Endothelial cell of umbilical vein (primary cell): Measurements from ENCODE around the gene EFCAB8. TPM values are rescaled to one million over a fixed set of nuclear protein-coding genes. Genes with fewer than 3 reads are reported as not detected.

Source experiments
- BruUV-seq: library from RNA; stranded (reverse); fragments of 400-500 nt; replicated peaks from 2 replicates; lab custom pipeline; 2021; lab: Mats Ljungman, UMichigan
- CTCF ChIA-PET: fragments of 300-600, 350-600 bp; sonication (Branson Sonifier 250); formaldehyde crosslinking; loops from one replicate; lab custom pipeline; 2021; ENCODE audit warnings: antibody characterized with exemption, inconsistent platforms; lab: Charles Lee
- POLR2A ChIA-PET: fragments of 300-600, 350-600 bp; sonication (Branson Sonifier 250); formaldehyde crosslinking; loops from one replicate; lab custom pipeline; 2021; ENCODE audit warnings: antibody characterized with exemption, inconsistent platforms; lab: Charles Lee
- DNase-seq: peaks from one replicate; pipeline ENCODE4 v3.0.0-alpha.2; 2011; ENCODE audit warnings: low read depth, low spot score
- FAIRE-seq: peaks from 2 replicates; lab custom pipeline; 2011; peaks lifted over from hg19 to GRCh38; lab: Jason Lieb, UNC
- H2AFZ ChIP-seq: 2 replicates; pipeline ENCODE4 v1.6.0; 2012; ENCODE audit warnings: low read depth, low read length, control low read depth, inconsistent platforms
- H3K27ac ChIP-seq: 2 replicates; pipeline ENCODE4 v1.5.1; 2011; ENCODE audit warnings: low read depth, mild to moderate bottlenecking, control low read depth, low read length, moderate library complexity; ENCODE audit not compliant: insufficient read depth
- H3K27me3 ChIP-seq, 2 experiments: 2 replicates each; pipeline versions ENCODE4 v1.6.0 to v1.6.1; 2011; ENCODE audit warnings: low read length in 2 of 2, mixed read lengths in 1 of 2; ENCODE audit not compliant: control insufficient read depth in 2 of 2, insufficient read depth in 2 of 2
- H3K36me3 ChIP-seq, 2 experiments: 2 replicates in 1 of 2; 3 replicates in 1 of 2; pipeline ENCODE4 v1.5.1; 2011; ENCODE audit warnings: low read length in 2 of 2, mild to moderate bottlenecking in 1 of 2, moderate library complexity in 1 of 2; ENCODE audit not compliant: control insufficient read depth in 2 of 2, insufficient read depth in 2 of 2; ENCODE audit errors: extremely low read depth in 1 of 2
- H3K4me1 ChIP-seq: 3 replicates; pipeline ENCODE4 v1.5.1; 2011; ENCODE audit warnings: mild to moderate bottlenecking, low read length; ENCODE audit not compliant: control insufficient read depth, insufficient read depth; ENCODE audit errors: extremely low read depth
- H3K4me2 ChIP-seq: 2 replicates; pipeline ENCODE4 v1.6.1; 2011; ENCODE audit warnings: low read length, control low read depth, mixed read lengths; ENCODE audit not compliant: insufficient read depth
- H3K4me3 ChIP-seq, 3 experiments: fragments of 200-600 bp in 1 of 3; sonication (generic), shearing (Covaris generic) in 1 of 3; replicated peaks in 1 of 3; 2 replicates each; pipeline ENCODE4 v1.5.1; 2011 to 2016; ENCODE audit warnings: control low read depth in 3 of 3, low read length in 3 of 3, mild to moderate bottlenecking in 2 of 3, inconsistent platforms in 1 of 3, low read depth in 1 of 3, moderate library complexity in 1 of 3; ENCODE audit not compliant: insufficient read depth in 1 of 3
- H3K79me2 ChIP-seq: 2 replicates; pipeline ENCODE4 v1.6.0; 2012; ENCODE audit warnings: low read length, inconsistent platforms; ENCODE audit not compliant: control insufficient read depth, insufficient read depth
- H3K9ac ChIP-seq: replicated peaks from 2 replicates; pipeline ENCODE3; 2011; ENCODE audit warnings: low read length, control low read depth; ENCODE audit not compliant: insufficient read depth; ENCODE audit errors: extremely low read depth
- H3K9me1 ChIP-seq: replicated peaks from 3 replicates; pipeline ENCODE4 v1.6.0; 2011; ENCODE audit warnings: mild to moderate bottlenecking, low read length; ENCODE audit not compliant: control insufficient read depth, insufficient read depth; ENCODE audit errors: extremely low read depth
- H3K9me3 ChIP-seq: replicated peaks from 2 replicates; pipeline ENCODE4 v1.5.1; 2012; ENCODE audit warnings: low read length, inconsistent platforms; ENCODE audit not compliant: control insufficient read depth, insufficient read depth
- H4K20me1 ChIP-seq: replicated peaks from 2 replicates; pipeline ENCODE3; 2011; ENCODE audit warnings: mild to moderate bottlenecking, low read length; ENCODE audit not compliant: control insufficient read depth, insufficient read depth; ENCODE audit errors: extremely low read depth
- EZH2 ChIP-seq: IDR thresholded peaks from 2 replicates; pipeline ENCODE4 v1.6.1; 2012; ENCODE audit warnings: borderline replicate concordance, low read depth, mild to moderate bottlenecking, moderate library complexity, low read length, inconsistent platforms; ENCODE audit not compliant: severe bottlenecking
- FOS ChIP-seq: IDR thresholded peaks from 2 replicates; pipeline ENCODE4 v1.6.1; 2011; ENCODE audit warnings: mild to moderate bottlenecking, low read length, moderate library complexity, borderline replicate concordance; ENCODE audit not compliant: insufficient read depth
- GATA2 ChIP-seq: IDR thresholded peaks from 2 replicates; pipeline ENCODE4 v1.7.0; 2011; ENCODE audit warnings: low read depth, mild to moderate bottlenecking, moderate library complexity, mixed read lengths, low read length; ENCODE audit not compliant: insufficient read length, insufficient read depth
- JUN ChIP-seq: IDR thresholded peaks from 2 replicates; pipeline ENCODE4 v1.6.1; 2011; ENCODE audit warnings: borderline replicate concordance, low read depth; ENCODE audit not compliant: insufficient read length, insufficient read depth
- MYC ChIP-seq: IDR thresholded peaks from one replicate; pipeline ENCODE4 v1.6.1; 2011; ENCODE audit warnings: mild to moderate bottlenecking, low read depth, low read length
- POLR2A ChIP-seq: IDR thresholded peaks from 2 replicates; pipeline ENCODE4 v1.6.1; 2012; ENCODE audit warnings: low read depth, mild to moderate bottlenecking, control low read depth, low read length
- POLR2AphosphoS5 ChIP-seq: IDR thresholded peaks from 2 replicates; pipeline ENCODE4 v1.6.1; 2012; ENCODE audit warnings: low read depth, mild to moderate bottlenecking, control low read depth, low read length, moderate library complexity; ENCODE audit not compliant: insufficient read depth
- dilution Hi-C: fragments of 300-500 bp; cut with MboI; formaldehyde crosslinking; loops from one replicate; pipeline ENCODE4 v1.15.0; 2019; ENCODE audit warnings: low sequenced_read_pairs; ENCODE audit not compliant: extremely low pct_ligation_motif_present
- intact Hi-C: fragments of 100-400 bp; cut with micrococcal nuclease; formaldehyde crosslinking; loops from one replicate; pipeline ENCODE4 v1.10.0; 2022
- polyA plus RNA-seq, 4 experiments: library from polyadenylated mRNA; depleted of rRNA in 3 of 4; stranded (reverse) in 3 of 4; unstranded in 1 of 4; fragments of >200 nt; gene quantifications; 2 replicates each; pipeline versions ENCODE4 v1.2.1 to v1.2.3, GENCODE V29; 2011 to 2012; ENCODE audit warnings: missing spikeins in 1 of 4
- total RNA-seq: library from RNA; stranded (reverse); gene quantifications from 2 replicates; pipeline ENCODE4 v1.2.3, GENCODE V29; 2021
- TF ChIP-seq, protein P1 (sequence below): IDR thresholded peaks from 2 replicates; pipeline ENCODE4 v1.6.1; 2011; ENCODE audit not compliant: insufficient read depth, insufficient read length
- TF ChIP-seq, protein P2 (sequence below), 2 donors: IDR thresholded peaks; 1 replicate in 1 of 2; 2 replicates in 1 of 2; pipeline ENCODE4 v1.5.1; 2011; ENCODE audit warnings: low read length in 2 of 2, mild to moderate bottlenecking in 2 of 2, moderate library complexity in 2 of 2, control low read depth in 1 of 2, inconsistent platforms in 1 of 2, low read depth in 1 of 2; ENCODE audit not compliant: insufficient read depth in 1 of 2; ENCODE audit errors: extremely low read depth in 1 of 2

EFCAB8 gene
- total and polyA plus RNA-seq, 2 donors (not counting 3 experiments of a cell fraction or from before 2014, with no cell fraction given), result 0.01 to 0.31 TPM

DNA sequence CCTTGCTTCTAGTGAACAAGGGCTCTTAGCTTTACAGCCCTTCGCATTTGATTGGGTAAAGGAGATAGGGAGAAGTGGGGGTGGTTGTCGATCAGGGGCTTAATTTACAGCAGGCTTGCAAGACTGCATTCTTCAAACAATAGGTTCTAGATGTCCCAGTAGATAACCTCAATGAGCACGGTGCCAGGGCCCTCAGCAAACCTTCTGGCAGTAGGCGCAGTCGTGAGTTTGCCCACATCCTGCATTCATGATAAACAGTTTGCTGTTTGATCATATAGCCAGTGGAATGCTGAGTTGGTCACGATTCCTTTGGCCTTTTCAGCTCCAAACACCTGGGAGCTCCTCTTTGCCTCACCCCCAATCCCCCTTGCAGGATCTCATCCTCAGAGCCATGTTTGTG is 118.0 kb downstream of the EFCAB8 start:
- Histone ChIP-seq H3K4me2 (no peak overlapping the region), H3K27ac (no peak overlapping the region), H4K20me1 (no peaks in the 10 kb centered on the region), H3K4me3 (no peak overlapping the region), H3K4me1 (peaks cover 9% of the 10 kb centered on the region), H2AFZ (no peak overlapping the region), H3K9me1 (no peaks in the 10 kb centered on the region), H3K9me3 (no peaks in the 10 kb centered on the region), H3K36me3 (no peaks in the 10 kb centered on the region), H3K9ac (no peak overlapping the region), H3K27me3 (peaks cover 0 to 1% of the 10 kb centered on the region in 2 experiments), H3K79me2 (no peaks in the 10 kb centered on the region)
- BruUV-seq, result no TSS peak
- FAIRE-seq (no peak), DNase-seq (no peak)
- POLR2A ChIA-PET, result no interaction called here
- CTCF ChIA-PET, result interaction anchor here (0.8 kb wide), 1 partner anchor 28 kb away, joined by 3 read pairs; the partner anchor contains the start of gene SUN5
- dilution Hi-C loops (no loop called here), intact Hi-C loops (no loop called here)
- TF ChIP-seq FOS, result no peak
- no peak for TF ChIP-seq POLR2A
- TF ChIP-seq, protein P1, sequence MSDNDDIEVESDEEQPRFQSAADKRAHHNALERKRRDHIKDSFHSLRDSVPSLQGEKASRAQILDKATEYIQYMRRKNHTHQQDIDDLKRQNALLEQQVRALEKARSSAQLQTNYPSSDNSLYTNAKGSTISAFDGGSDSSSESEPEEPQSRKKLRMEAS, result no peak
- no peak for TF ChIP-seq MYC
- TF ChIP-seq JUN, result no peak
- TF ChIP-seq GATA2, result no peak
- no peak for TF ChIP-seq POLR2AphosphoS5
- TF ChIP-seq EZH2, result no peak
- TF ChIP-seq, protein P2, sequence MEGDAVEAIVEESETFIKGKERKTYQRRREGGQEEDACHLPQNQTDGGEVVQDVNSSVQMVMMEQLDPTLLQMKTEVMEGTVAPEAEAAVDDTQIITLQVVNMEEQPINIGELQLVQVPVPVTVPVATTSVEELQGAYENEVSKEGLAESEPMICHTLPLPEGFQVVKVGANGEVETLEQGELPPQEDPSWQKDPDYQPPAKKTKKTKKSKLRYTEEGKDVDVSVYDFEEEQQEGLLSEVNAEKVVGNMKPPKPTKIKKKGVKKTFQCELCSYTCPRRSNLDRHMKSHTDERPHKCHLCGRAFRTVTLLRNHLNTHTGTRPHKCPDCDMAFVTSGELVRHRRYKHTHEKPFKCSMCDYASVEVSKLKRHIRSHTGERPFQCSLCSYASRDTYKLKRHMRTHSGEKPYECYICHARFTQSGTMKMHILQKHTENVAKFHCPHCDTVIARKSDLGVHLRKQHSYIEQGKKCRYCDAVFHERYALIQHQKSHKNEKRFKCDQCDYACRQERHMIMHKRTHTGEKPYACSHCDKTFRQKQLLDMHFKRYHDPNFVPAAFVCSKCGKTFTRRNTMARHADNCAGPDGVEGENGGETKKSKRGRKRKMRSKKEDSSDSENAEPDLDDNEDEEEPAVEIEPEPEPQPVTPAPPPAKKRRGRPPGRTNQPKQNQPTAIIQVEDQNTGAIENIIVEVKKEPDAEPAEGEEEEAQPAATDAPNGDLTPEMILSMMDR (IDR thresholded peaks at IDR 0.05; ENCODE audit: extremely low read depth in 1 of 2, insufficient read depth in 1 of 2, low read depth in 1 of 2, low read length in 2 of 2), result no peak
